GM23338 (cell line): Measurements from ENCODE around the gene AFAP1L2. TPM values are rescaled to one million over a fixed set of nuclear protein-coding genes. Genes with fewer than 3 reads are reported as not detected.

ENCODE experiments used
- ATAC-seq: fragments of 200-7000 bp; cut with Tn5 transposase; 3 replicates; pipeline ENCODE4 v1.9.1; 2020
- DNase-seq: peaks from one replicate; pipeline ENCODE4 v3.0.0-alpha.2; 2015; ENCODE audit warnings: low spot score
- H2AFZ ChIP-seq: fragments of 200-600 bp; sonication (generic); 2 replicates; pipeline ENCODE4 v1.8.0; 2016; ENCODE audit warnings: antibody characterized with exemption, mild to moderate bottlenecking, moderate library complexity
- H3F3A ChIP-seq: fragments of 200-600 bp; sonication (generic); replicated peaks from 2 replicates; pipeline ENCODE4 v1.8.0; 2017; ENCODE audit warnings: antibody characterized with exemption, mixed run types, low read depth
- H3K27ac ChIP-seq: fragments of 200-600 bp; sonication (generic); 2 replicates; pipeline ENCODE4 v1.6.1; 2016; ENCODE audit warnings: low read depth
- H3K27me3 ChIP-seq: fragments of 200-600 bp; sonication (generic); 2 replicates; pipeline ENCODE4 v1.8.0; 2016; ENCODE audit warnings: mild to moderate bottlenecking, mixed run types, moderate library complexity; ENCODE audit not compliant: insufficient read depth
- H3K36me3 ChIP-seq: fragments of 200-600 bp; sonication (generic); 2 replicates; pipeline ENCODE4 v1.8.0; 2016; ENCODE audit warnings: mild to moderate bottlenecking; ENCODE audit not compliant: insufficient read depth
- H3K4me1 ChIP-seq: fragments of 200-600 bp; sonication (generic); 2 replicates; pipeline ENCODE4 v1.8.0; 2016; ENCODE audit warnings: mild to moderate bottlenecking, moderate library complexity; ENCODE audit not compliant: insufficient read depth
- H3K4me2 ChIP-seq: fragments of 200-600 bp; sonication (generic); 2 replicates; pipeline ENCODE4 v1.7.1; 2017; ENCODE audit warnings: mixed run types
- H3K4me3 ChIP-seq: fragments of 200-600 bp; sonication (generic); 2 replicates; pipeline ENCODE4 v1.6.1; 2016; ENCODE audit warnings: mixed run types
- H3K79me2 ChIP-seq: fragments of 200-600 bp; sonication (generic); replicated peaks from 2 replicates; pipeline ENCODE4 v1.8.0; 2017; ENCODE audit warnings: mild to moderate bottlenecking; ENCODE audit not compliant: insufficient read depth
- H3K9me2 ChIP-seq: fragments of 200-600 bp; sonication (generic); 2 replicates; pipeline ENCODE4 v1.8.0; 2017; ENCODE audit not compliant: insufficient read depth
- H4K20me1 ChIP-seq: fragments of 200-600 bp; sonication (generic); replicated peaks from 2 replicates; pipeline ENCODE4 v1.8.0; 2017; ENCODE audit warnings: mild to moderate bottlenecking; ENCODE audit not compliant: insufficient read depth
- H3K27ac Mint-ChIP-seq: 2 replicates; pipeline ENCODE4 v1.8.0; 2020; ENCODE audit warnings: inconsistent platforms, mild to moderate bottlenecking, moderate library complexity, mixed read lengths
- H3K27me3 Mint-ChIP-seq: 3 replicates; pipeline ENCODE4 v1.8.0; 2022; ENCODE audit warnings: low read depth, mild to moderate bottlenecking, moderate library complexity, mixed read lengths, inconsistent platforms; ENCODE audit not compliant: insufficient read depth, poor library complexity
- H3K36me3 Mint-ChIP-seq: 3 replicates; pipeline ENCODE4 v1.8.0; 2021; ENCODE audit warnings: low read depth, mild to moderate bottlenecking, inconsistent platforms, moderate library complexity, mixed read lengths
- H3K4me1 Mint-ChIP-seq: 3 replicates; pipeline ENCODE4 v1.8.0; 2020; ENCODE audit warnings: mild to moderate bottlenecking, inconsistent platforms, mixed read lengths
- H3K4me3 Mint-ChIP-seq: 3 replicates; pipeline ENCODE4 v1.8.0; 2021; ENCODE audit warnings: moderate library complexity, mild to moderate bottlenecking, inconsistent platforms, mixed read lengths
- H3K9me3 Mint-ChIP-seq: 3 replicates; pipeline ENCODE4 v1.8.0; 2020; ENCODE audit warnings: moderate library complexity, mild to moderate bottlenecking, inconsistent platforms, mixed read lengths
- CTCF ChIP-seq, 2 experiments: fragments of 200-600 bp in 1 of 2; sonication (generic) in 1 of 2; conservative IDR thresholded peaks; 2 replicates each; pipeline versions ENCODE4 v1.5.1 to v1.6.1; 2016 to 2017; ENCODE audit warnings: antibody characterized with exemption in 2 of 2, low read depth in 2 of 2, mild to moderate bottlenecking in 2 of 2, moderate library complexity in 1 of 2
- EZH2 ChIP-seq: fragments of 200-600 bp; sonication (generic); IDR thresholded peaks from one replicate; pipeline ENCODE4 v1.8.0; 2017; ENCODE audit warnings: antibody characterized with exemption, mild to moderate bottlenecking, low read depth; ENCODE audit not compliant: unreplicated experiment
- JUNB ChIP-seq: IDR thresholded peaks from one replicate; pipeline ENCODE4 v1.6.1; 2016; ENCODE audit warnings: antibody characterized with exemption; ENCODE audit not compliant: unreplicated experiment
- ZNF114 ChIP-seq: fragments of 250-450 bp; sonication (Bioruptor Pico); IDR thresholded peaks from 2 replicates; pipeline ENCODE4 v1.5.0; 2020; ENCODE audit warnings: mild to moderate bottlenecking, moderate library complexity
- ZNF331 ChIP-seq: fragments of 250-450 bp; sonication (Bioruptor Pico); IDR thresholded peaks from 2 replicates; pipeline ENCODE4 v1.5.0; 2020; ENCODE audit warnings: low read depth, mild to moderate bottlenecking, moderate library complexity
- ZNF462 ChIP-seq: fragments of 250-450 bp; sonication (Bioruptor Pico); IDR thresholded peaks from 2 replicates; pipeline ENCODE4 v1.5.0; 2020; ENCODE audit warnings: mild to moderate bottlenecking, moderate library complexity
- polyA plus RNA-seq: library from polyadenylated mRNA; unstranded; fragments of >200 nt; fragmentation: Nextera tagmentation; extraction: Ambion mirVana; gene quantifications from 2 replicates; pipeline ENCODE4 v1.2.1, GENCODE V29; 2016
- total RNA-seq: library from RNA; depleted of rRNA; stranded (reverse); fragments of >200 nt; shearing (Covaris generic); gene quantifications from 2 replicates; pipeline ENCODE4 v1.2.3, GENCODE V29; 2014

The AFAP1L2 gene
- total and polyA plus RNA-seq, 2 experiments from 2014 or later: 2.3 to 6.5 TPM

- TF ChIP-seq ZNF462 (CRISPR knock-in tag): no peak
Measured at GRCh38 chr10:114343623-114344505, 60.4 kb downstream of the AFAP1L2 start (continued).

GRCh38 chr10:114342976-114343375 is 61.3 kb downstream of the AFAP1L2 start:
- 0 out of 2 replicates have a peak, but pooled peaks cover 5% of the 10 kb centered on the region for H3K4me1 ChIP-seq
- Mint-ChIP-seq H3K4me3 (no peak overlapping the region), H3K27ac (no peak overlapping the region)
- TF ChIP-seq EZH2 (no peak), ZNF331 (CRISPR knock-in tag) (no peak), ZNF462 (CRISPR knock-in tag) (no peak), ZNF114 (no peak), JUNB (no peak), CTCF (conservative IDR thresholded peaks at IDR 0.05; ENCODE audit: low read depth in 2 of 2) (no peak)

More at GRCh38 chr10:114342976-114343375, 61.3 kb downstream of the AFAP1L2 start:
- Histone ChIP-seq H3K4me3 (no peak overlapping the region), H3F3A (no peaks in the 10 kb centered on the region), H3K36me3 (no peaks in the 10 kb centered on the region), H3K27me3 (no peaks in the 10 kb centered on the region), H3K79me2 (no peaks in the 10 kb centered on the region), H4K20me1 (no peaks in the 10 kb centered on the region), H3K27ac (no peak overlapping the region), H2AFZ (no peak overlapping the region), H3K4me2 (no peak overlapping the region), H3K9me2 (no peaks in the 10 kb centered on the region)
- H3K4me1 Mint-ChIP-seq: peaks cover 21% of the 10 kb centered on the region
- peaks cover 9% of the 10 kb centered on the region for H3K27me3 Mint-ChIP-seq
- H3K9me3 Mint-ChIP-seq: no peaks in the 10 kb centered on the region
- ATAC-seq (no peak), DNase-seq (no peak)
- no peaks in the 10 kb centered on the region for H3K36me3 Mint-ChIP-seq
